ENCODE results near the gene CLEC12A.
"Not testable (repeated sequence)": the region's sequence is repeated elsewhere in the genome, so short reads cannot be mapped to it uniquely, and the experiment has no call there.

The CLEC12A gene

DNA sequence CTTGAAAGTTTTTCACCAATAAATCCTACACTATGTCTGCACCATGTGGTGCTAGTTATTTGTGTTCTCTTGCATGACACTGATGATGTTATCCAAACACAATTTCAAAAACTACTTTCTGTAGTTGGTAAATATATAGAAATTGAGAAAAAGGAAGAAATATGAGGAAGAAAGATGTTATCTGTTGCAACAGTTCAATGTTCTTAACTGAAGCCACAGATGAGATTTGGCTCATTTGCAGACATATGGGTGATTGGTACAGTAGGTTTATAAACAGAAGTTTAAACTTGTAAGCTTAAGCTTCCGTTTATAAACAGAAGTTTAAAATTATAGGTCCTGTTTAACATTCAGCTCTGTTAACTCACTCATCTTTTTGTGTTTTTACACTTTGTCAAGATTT is at the start of gene CLEC12A:
Gene CLEC12A (plus strand): TSS at position 229 of the 400 bp plus-strand sequence. CDS start 188 bp downstream, outside the sequence.
- no peak for DNase-seq

DNA sequence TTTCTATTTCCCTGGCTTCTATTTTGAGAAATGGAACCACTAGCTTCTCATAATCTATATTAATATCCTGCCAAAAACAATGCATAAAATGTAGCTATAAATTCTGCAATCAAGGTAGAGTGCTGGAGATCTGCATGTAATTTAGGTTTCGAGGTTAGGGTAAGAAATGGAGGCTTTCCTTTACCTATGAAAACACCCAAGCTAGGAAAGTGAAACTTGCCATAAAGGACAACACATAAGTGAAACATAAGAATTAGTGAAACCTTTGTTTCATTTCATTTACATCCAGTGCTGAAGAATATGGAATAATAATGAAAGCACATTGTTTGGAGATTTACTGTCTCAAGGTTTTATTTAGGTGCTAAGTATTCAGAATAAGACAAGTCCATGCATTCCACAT is 48.8 kb upstream of the CLEC12A start:
- DNase-seq: no peak

- DNase-seq: no peak
Measured at GRCh38 chr12:9925705-9926393, 45.4 kb upstream of the CLEC12A start.

- no peak for DNase-seq
Measured at GRCh38 chr12:9926876-9927275, 44.3 kb upstream of the CLEC12A start.

GRCh38 chr12:9928607-9929006 is 42.6 kb upstream of the CLEC12A start:
- no peak for DNase-seq

- DNase-seq: no peak
Measured at GRCh38 chr12:9931245-9931644, 40.0 kb upstream of the CLEC12A start.

DNA sequence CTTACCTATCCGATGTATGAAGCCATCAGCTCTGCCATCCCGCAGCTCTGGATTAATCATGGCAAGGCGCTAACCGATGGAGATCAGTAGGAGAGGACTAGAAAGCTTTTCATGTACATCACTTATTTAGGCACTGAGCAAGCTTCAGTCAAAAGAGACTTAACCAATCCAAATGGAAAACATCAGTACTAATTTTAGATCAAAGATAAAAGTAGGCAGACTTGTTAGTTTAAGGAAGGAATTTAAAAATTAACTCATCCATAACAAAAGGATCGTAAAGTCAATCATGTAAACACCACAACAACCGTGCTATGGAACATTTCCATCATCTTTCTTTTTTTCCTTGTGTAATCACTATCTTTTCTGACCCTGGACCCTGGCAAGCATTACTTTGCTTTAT is 38.9 kb upstream of the CLEC12A start, which contains the start of gene CLEC2A:
Gene CLEC2A (minus strand): TSS at position 101 of the 400 bp plus-strand sequence. CDS start 41 bp downstream, at position 60.
- DNase-seq: no peak

DNA sequence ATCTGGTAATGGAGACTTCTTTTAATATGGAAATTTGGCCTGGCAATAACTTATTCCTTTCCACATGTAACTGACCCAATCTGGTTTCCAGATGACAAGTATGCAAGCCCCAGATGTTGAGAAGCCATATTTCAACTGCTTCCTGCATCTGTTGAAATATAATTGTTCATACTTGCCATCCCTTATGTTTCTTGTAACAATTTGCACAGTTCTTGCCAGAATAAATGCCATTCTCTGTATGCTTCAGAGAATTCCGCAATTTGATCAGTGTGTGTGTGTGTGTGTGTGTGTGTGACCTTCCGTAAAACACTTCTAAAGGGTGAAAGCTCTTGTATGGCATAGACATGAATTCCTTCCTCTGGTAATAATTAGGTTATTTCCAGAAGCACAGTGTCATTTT is 37.3 kb upstream of the CLEC12A start:
- no peak for DNase-seq

DNA sequence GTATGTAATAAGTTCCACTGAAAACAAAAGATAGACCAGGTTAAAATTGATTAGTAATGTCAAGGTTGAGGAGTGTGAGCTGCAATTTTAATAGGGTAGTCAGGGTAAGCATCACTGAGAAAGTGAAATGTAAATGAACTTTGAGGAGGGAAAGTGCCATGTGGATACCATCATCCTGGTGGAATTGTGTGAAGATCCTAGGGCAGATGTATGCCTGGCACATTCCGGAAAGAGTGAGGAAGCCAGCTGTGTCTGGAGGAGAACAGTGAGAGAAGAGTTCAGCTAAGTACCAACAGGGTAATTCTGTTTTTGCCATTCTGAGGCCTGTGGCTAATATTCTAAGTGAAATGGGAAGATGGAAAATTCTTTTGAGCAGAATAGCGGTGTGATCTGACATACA is 36.2 kb upstream of the CLEC12A start:
- no peak for DNase-seq

GRCh38 chr12:9936591-9936990 is 34.6 kb upstream of the CLEC12A start:
- DNase-seq: no peak

GRCh38 chr12:9940375-9940774 is 30.8 kb upstream of the CLEC12A start:
- no peak for DNase-seq

DNA sequence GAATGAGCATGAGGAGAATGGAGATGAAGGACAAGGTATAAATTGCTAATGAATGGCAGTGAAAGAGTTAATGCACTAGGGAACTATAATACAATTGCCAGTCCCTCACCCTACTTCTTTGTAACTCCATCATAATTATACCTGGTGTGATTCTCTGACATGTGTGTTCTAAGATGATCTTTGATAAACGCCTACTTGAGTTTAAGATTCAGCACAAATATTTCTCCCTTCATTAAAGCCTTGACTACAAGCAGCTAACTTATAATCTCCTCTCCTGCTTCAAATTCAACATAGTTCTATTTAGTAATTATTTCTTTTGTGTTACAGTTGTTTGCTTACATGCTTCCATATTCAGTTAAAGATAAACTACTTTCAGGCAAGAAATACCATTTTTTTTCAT is 29.4 kb upstream of the CLEC12A start:
- no peak for DNase-seq

DNA sequence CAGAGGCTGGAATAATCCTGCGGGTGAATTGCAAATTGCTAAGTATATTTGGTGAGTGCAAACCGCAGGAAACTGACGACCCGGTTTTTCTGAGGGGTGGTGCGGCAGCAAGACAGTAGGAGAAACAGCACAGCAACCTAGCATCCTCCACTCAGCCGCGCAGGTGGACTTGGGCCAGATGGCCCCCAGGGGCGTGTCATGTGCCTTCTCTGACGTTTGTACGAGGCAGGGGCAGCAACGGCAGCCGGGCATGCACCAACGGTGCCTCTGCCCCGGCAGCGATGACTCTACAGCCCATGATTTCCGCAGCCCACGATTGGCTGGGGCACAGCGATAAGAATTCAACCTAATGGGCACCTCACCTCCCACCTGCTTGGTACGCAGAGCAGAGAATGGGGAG is 28.0 kb upstream of the CLEC12A start:
- no peak for DNase-seq

GRCh38 chr12:9944391-9944790 is 26.8 kb upstream of the CLEC12A start:
- no peak for DNase-seq

DNA sequence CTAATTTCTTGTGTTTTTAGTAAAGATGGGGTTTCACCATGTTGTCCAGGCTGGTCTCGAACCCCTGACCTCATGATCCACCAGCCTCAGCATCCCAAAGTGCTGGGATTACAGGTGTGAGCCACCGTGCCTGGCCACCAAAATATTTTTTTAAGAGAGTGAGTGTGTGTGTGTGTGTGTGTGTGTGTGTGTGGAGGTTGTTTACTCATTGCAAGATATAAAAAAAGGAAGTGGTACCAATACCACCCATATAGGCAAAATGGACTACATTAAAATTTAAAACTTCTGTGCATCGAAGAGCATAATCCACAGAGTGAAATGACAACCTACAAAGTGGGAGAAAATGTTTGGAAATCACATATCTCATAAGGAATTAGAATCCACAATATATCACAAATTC is 23.5 kb upstream of the CLEC12A start:
- DNase-seq: no peak

GRCh38 chr12:9948606-9949296 is 22.5 kb upstream of the CLEC12A start:
- DNase-seq: no peak

- DNase-seq: no peak
Measured at GRCh38 chr12:9951026-9951675, 20.1 kb upstream of the CLEC12A start.

DNA sequence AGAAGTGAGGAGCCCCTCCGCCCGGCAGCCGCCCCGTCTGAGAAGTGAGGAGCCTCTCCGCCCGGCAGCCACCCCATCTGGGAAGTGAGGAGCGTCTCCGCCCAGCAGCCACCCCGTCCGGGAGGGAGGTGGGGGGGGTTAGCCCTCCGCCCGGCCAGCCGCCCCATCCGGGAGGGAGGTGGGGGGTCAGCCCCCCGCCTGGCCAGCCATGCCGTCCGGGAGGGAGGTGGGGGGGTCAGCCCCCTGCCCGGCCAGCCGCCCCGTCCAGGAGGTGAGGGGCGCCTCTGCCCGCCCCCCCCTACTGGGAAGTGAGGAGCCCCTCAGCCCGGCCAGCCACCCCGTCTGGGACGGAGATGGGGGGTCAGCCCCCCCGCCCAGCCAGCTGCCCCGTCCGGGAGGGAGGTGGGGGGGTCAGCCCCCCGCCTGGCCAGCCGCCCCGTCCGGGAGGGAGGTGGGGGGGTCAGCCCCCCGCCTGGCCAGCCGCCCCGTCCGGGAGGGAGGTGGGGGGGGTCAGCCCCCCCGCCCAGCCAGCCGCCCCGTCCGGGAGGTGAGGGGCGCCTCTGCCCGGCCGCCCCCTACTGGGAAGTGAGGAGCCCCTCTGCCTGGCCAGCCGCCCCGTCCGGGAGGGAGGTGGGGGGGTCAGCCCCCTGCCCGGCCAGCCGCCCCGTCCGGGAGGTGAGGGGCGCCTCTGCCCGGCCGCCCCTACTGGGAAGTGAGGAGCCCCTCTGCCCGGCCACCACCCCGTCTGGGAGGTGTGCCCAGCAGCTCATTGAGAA is 18.1 kb upstream of the CLEC12A start:
- not testable (repeated sequence) for DNase-seq

- no peak for DNase-seq
Measured at GRCh38 chr12:9957834-9958233, 13.4 kb upstream of the CLEC12A start.

DNA sequence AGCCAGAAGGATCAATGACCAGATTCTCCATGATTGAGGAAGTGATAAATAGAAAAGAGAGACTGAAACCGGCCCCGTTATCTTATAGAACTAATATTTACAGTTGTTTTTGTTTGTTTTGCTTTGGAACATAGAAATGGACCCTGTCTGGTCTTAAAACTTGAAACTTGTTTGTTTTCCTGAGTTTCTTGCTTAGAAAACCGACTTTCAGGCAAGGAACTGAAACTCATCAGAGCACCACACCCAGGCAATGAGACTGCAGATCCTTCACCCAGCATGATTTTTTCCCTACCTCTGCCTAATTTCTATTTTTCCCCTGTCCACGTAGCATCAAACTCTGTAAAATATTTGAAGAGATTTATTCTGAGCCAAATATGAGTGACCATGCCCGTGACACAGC is 10.6 kb upstream of the CLEC12A start:
- no peak for DNase-seq

DNA sequence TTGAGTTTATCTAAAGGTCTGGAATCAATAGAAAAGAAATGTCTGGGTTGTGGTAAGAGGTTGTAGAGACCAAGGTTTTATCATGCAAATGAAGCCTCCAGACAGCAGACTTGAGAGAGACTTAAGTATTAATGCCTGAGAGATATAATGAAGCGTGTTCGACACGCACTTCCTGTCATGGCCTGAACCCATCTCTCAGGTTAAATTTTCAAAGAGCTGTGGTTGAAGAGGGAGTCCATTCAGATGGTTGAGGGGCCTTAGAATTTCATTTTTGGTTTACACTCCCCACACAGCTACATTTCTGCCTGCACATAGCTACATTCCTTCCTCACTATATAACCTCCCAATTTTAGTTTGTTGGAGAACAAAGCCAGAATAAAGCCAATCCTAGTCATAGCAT is 10.1 kb upstream of the CLEC12A start:
- no peak for DNase-seq

GRCh38 chr12:9961901-9962300 is 9.3 kb upstream of the CLEC12A start:
- DNase-seq: no peak

DNA sequence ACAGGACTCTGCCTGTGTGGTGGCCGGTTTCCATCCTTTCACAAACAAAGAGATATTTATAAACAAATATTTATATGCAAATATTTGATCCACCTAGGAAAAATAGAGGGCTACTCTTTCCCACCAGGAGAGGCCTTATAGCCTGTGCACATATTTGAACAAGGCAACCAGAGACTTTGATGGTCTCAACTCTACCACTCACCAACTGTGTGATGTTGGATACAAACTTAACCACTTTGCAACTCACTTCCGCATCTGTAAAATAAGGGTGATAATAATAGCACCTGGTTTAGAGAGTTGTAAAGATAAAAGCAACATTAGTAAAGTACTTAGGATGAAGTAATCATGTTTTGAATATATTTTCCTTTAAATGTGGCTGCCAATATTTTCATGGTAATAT is 1.5 kb upstream of the CLEC12A start:
- no peak for DNase-seq
